Spleen (tissue), 7 donors: ENCODE results near the gene KLF16.
A peak's percentile ranks its signal among the peaks of the same experiment; 100 is the strongest.

Source experiments
- POLR2A ChIP-seq, 3 donors: fragments of 450-650 bp; IDR thresholded peaks; one replicate each; pipeline ENCODE4 v1.5.1; 2017; ENCODE audit warnings: antibody characterized with exemption in 3 of 3, mild to moderate bottlenecking in 1 of 3
- POLR2AphosphoS5 ChIP-seq, 3 donors: sonication (generic); formaldehyde crosslinking; IDR thresholded peaks; one replicate each; pipeline ENCODE4 v1.5.1; 2017; ENCODE audit warnings: antibody characterized with exemption in 3 of 3
- TF ChIP-seq, protein P1 (sequence below), 11 experiments: fragments of 200-600 bp in 7 of 11; fragments of 450-650 bp in 4 of 11; sonication (generic) in 4 of 11; IDR thresholded peaks in 8 of 11; conservative IDR thresholded peaks in 3 of 11; 1 replicate in 7 of 11; 2 replicates in 4 of 11; pipeline versions ENCODE4 v1.4.0 to v1.8.0; 2016 to 2021; ENCODE audit warnings: antibody characterized with exemption in 11 of 11, inconsistent platforms in 4 of 11, mild to moderate bottlenecking in 1 of 11
- donor health status: DM: no; HTN: no; CAD: no; lungs with moderate emphysema.
- donor health status: DM: no; HTN: no; CAD: no.
- donor health status: DM: no; HTN: no; CAD: no.

GRCh38 chr19:1848399-1849131 lies 14.8 kb downstream of the KLF16 start, which contains the start of gene REXO1:
- peak; percentile 72 to 88 (median 79) for TF ChIP-seq POLR2AphosphoS5 (IDR thresholded peaks at IDR 0.05)
- peak in 1 of 3 donors; percentile 80 for TF ChIP-seq POLR2A (IDR thresholded peaks at IDR 0.05)
- TF ChIP-seq, protein P1, sequence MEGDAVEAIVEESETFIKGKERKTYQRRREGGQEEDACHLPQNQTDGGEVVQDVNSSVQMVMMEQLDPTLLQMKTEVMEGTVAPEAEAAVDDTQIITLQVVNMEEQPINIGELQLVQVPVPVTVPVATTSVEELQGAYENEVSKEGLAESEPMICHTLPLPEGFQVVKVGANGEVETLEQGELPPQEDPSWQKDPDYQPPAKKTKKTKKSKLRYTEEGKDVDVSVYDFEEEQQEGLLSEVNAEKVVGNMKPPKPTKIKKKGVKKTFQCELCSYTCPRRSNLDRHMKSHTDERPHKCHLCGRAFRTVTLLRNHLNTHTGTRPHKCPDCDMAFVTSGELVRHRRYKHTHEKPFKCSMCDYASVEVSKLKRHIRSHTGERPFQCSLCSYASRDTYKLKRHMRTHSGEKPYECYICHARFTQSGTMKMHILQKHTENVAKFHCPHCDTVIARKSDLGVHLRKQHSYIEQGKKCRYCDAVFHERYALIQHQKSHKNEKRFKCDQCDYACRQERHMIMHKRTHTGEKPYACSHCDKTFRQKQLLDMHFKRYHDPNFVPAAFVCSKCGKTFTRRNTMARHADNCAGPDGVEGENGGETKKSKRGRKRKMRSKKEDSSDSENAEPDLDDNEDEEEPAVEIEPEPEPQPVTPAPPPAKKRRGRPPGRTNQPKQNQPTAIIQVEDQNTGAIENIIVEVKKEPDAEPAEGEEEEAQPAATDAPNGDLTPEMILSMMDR (IDR thresholded peaks at IDR 0.05 in 8 of 11, conservative IDR thresholded peaks at IDR 0.05 in 3 of 11) = peak; percentile 90 to 98 (median 96)
